HCT116 (cell line): Measurements from ENCODE around the gene EYA3.

Experiments
- CEBPB ChIP-seq: IDR thresholded peaks from 2 replicates; pipeline ENCODE4 v1.6.1; 2012; ENCODE audit warnings: low read depth
- EGR1 ChIP-seq: IDR thresholded peaks from 2 replicates; pipeline ENCODE4 v1.6.1; 2012; ENCODE audit warnings: low read depth
- ELF1 ChIP-seq: IDR thresholded peaks from 2 replicates; pipeline ENCODE4 v1.6.1; 2012; ENCODE audit warnings: low read depth, borderline replicate concordance
- EZH2 ChIP-seq: fragments of 200-600 bp; sonication (generic); IDR thresholded peaks from 2 replicates; pipeline ENCODE4 v1.6.1; 2017; ENCODE audit warnings: antibody characterized with exemption, mixed run types
- POLR2AphosphoS5 ChIP-seq: IDR thresholded peaks from 2 replicates; pipeline ENCODE4 v1.6.1; 2011; ENCODE audit warnings: mild to moderate bottlenecking, low read depth, low read length, moderate library complexity
- SIN3A ChIP-seq: IDR thresholded peaks from 2 replicates; pipeline ENCODE4 v1.6.1; 2012; ENCODE audit warnings: low read depth
- SP1 ChIP-seq: IDR thresholded peaks from 2 replicates; pipeline ENCODE4 v1.6.1; 2012; ENCODE audit warnings: low read depth
- SRF ChIP-seq: IDR thresholded peaks from 2 replicates; pipeline ENCODE4 v1.6.1; 2012; ENCODE audit warnings: low read depth
- TF ChIP-seq, protein P1 (sequence below), 3 experiments: fragments of 200-600 bp in 1 of 3; sonication (generic) in 1 of 3; IDR thresholded peaks in 2 of 3; conservative IDR thresholded peaks in 1 of 3; 2 replicates each; pipeline ENCODE4 v1.5.1; 2012 to 2017; ENCODE audit warnings: low read depth in 2 of 3, low read length in 2 of 3, antibody characterized with exemption in 1 of 3, borderline replicate concordance in 1 of 3, control low read depth in 1 of 3, mild to moderate bottlenecking in 1 of 3, mixed read lengths in 1 of 3, mixed run types in 1 of 3, moderate library complexity in 1 of 3; ENCODE audit not compliant: insufficient read depth in 1 of 3
- TF ChIP-seq, protein P2 (sequence below): IDR thresholded peaks from 2 replicates; pipeline ENCODE4 v1.6.1; 2012

DNA sequence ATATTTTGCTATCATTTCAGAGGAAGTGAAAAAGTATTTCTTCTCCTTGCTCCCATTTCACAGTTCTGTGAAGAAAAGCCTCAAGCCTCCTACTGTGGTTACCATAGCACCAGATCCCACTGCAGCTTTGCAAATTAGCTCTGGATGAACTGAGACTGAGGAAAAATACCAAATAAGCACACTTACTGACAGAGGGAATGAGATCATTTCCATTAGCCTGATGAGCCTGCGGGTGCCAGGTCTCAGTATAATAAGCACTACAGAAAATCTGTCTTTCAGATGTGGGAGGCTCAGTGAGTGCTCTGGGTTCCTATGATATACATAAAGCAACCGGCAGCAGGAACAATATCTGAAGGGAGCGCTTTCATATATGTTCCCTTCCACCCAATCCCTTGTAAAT is 107.3 kb downstream of the EYA3 start:
- TF ChIP-seq SP1: no peak
- no peak for TF ChIP-seq SRF
- no peak for TF ChIP-seq ELF1
- TF ChIP-seq EZH2: no peak
- TF ChIP-seq, protein P1, sequence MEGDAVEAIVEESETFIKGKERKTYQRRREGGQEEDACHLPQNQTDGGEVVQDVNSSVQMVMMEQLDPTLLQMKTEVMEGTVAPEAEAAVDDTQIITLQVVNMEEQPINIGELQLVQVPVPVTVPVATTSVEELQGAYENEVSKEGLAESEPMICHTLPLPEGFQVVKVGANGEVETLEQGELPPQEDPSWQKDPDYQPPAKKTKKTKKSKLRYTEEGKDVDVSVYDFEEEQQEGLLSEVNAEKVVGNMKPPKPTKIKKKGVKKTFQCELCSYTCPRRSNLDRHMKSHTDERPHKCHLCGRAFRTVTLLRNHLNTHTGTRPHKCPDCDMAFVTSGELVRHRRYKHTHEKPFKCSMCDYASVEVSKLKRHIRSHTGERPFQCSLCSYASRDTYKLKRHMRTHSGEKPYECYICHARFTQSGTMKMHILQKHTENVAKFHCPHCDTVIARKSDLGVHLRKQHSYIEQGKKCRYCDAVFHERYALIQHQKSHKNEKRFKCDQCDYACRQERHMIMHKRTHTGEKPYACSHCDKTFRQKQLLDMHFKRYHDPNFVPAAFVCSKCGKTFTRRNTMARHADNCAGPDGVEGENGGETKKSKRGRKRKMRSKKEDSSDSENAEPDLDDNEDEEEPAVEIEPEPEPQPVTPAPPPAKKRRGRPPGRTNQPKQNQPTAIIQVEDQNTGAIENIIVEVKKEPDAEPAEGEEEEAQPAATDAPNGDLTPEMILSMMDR (IDR thresholded peaks at IDR 0.05 in 2 of 3, conservative IDR thresholded peaks at IDR 0.05 in 1 of 3; ENCODE audit: borderline replicate concordance in 1 of 3, insufficient read depth in 1 of 3, low read depth in 2 of 3, low read length in 2 of 3): no peak
- TF ChIP-seq EGR1: no peak
- TF ChIP-seq, protein P2, sequence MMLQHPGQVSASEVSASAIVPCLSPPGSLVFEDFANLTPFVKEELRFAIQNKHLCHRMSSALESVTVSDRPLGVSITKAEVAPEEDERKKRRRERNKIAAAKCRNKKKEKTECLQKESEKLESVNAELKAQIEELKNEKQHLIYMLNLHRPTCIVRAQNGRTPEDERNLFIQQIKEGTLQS: no peak
- no peak for TF ChIP-seq CEBPB
- TF ChIP-seq POLR2AphosphoS5: no peak
- TF ChIP-seq SIN3A: no peak
